MV-4-11 (cell line): Measurements from ENCODE around the gene PSMB5.

Experiments used
- DNase-seq: peaks from one replicate; lab custom pipeline; 2025; lab: John Stamatoyannopoulos, UW

The PSMB5 gene

DNA sequence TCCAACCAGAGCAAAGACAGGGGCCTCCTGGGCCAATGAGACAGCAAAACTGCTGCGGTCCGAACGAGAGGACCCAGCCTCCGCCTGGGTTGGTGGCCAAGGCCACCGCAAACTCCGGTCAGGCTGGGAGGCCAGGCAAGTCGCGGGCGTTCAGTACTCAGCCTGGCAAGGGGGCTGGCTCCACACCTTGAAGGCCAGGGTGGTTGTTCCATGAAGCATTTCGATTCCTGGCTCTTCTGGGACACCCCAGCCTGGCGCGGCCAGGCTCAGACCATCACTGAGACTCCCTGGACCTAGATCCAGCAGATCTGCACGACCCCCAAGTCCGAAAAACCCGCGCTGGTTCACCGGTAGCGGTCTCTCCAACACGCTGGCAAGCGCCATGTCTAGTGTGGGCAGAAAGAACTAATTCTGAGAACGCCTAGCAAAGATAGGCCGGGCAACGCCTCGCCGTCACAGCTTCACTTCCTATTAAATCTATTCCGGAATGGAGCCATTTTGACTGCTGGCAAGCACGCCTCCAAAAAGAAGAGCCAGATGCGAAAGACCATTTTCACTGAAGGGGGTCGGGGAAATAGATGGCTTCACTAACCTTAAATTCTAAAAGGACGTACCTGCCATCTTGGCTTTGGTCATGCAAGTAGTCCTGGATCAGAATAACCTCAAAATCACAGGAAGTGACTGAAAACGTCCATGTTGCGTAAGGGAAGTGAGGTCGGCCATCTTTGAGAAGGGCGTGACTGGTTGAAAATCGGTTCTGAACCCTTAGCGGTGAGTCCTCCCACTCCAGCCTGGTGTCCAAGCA lies at the start of gene PSMB5:
PSMB5 (minus strand) TSS at position 403 of the 805 bp plus-strand sequence; CDS start at position 384, 19 bp downstream.
- DNase-seq = no peak

DNA sequence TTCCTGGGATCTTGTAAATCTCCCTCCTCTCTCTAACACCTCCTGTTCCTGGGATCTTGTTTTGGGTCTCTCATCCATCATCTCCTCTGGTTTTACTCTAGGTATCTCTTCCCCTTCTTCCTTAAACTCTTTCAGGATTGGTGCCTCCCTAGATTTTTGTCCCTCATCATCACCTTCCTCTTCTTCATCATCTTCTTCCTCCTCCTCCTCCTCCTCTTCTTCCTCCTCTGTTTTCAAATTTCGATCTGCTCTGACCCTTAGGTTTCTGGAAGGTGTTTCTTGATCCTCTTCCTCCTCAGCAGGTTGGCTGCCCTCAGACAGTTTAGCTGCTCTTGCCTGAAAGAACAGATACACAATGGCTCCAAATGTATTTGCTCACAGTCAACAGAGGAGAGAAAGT lies 45.8 kb upstream of the PSMB5 start:
- DNase-seq = no peak

DNA sequence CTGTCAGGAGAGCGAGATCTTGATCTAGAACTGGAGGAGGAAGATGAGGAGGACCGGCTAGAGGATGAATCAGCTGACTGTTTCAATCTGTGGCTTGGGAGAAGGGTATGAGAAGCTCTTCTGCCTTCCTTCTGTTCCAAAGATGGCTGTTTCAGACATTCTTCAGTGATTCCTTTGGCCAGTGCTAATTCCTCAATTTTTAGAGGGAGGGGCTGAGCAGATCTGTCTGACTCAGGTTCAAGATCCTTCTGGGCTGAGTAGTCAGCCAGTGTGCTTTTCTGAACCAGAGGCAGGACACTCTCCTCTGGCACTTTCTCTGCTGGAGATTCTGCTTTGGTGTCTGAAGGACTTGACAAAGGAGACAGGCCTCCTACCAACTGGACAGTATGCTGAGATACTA lies 45.0 kb upstream of the PSMB5 start:
- no peak for DNase-seq

DNA sequence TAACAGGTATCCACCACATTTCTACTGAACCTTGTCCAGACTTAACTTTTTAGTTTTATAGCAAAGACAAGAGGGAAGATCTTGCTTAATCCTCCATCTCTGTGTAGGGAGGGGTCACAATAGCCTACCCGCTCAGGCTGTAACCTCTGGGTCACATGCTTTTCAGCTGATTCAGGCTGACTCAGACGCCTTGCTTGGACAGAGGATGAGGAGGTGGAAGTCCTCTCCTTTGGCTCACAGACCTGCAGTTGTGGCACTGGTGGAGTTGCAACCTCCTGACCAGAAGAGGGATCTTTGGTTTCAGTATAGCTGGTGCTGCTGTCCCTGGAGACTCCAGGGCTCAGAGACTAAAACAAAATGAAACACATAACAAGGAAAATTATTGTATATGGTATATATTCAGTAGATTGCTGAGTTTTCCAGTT lies 44.0 kb upstream of the PSMB5 start:
- no peak for DNase-seq

DNA sequence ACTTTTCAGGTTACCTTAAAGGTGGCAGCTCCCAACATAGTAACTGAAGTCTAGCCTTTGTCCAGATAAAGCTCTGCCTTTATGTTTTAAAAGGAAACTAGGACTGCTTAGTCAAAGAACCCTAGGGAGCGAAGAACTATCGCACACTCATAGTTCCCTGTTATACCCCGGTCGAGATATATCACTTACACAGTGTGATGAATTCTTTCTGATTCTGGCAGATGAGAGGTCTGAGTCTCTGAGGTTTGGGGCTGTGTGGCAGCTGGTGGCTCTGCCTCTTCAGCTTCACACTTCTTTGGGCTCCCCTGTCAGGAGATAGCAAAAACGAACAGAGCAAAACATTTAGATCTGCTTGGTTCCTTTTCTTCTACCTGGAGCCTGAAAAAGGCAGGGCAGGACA lies 43.3 kb upstream of the PSMB5 start:
- DNase-seq = no peak

DNA sequence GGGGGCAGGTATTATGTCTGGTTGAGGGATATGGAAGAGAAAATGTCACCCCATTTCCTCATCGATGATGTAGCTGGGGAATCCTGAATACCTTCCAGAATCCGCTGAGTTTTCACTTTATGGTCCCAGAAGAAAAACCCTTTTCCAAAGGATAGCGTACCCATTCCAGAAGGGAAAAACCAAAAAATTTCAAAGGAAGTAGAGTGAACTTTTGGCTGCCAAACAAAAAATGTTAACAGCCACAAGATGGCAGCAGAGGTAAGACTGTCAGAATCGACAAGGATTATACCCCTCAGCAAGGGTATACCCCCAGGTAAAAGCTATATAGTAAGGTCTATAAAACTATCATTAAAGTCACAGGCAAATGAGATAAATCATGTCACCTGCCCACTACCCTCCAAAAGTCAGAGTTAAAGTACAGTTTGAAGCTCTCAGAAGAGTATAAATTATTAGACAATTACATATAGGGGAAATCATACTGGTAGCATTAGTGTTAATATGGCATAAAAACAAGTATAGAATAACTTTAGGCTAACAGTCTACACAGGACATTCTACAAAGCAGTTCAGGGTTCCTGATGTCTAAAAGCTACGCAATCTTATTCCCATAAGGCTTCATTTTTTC lies 42.2 kb upstream of the PSMB5 start:
- no peak for DNase-seq

DNA sequence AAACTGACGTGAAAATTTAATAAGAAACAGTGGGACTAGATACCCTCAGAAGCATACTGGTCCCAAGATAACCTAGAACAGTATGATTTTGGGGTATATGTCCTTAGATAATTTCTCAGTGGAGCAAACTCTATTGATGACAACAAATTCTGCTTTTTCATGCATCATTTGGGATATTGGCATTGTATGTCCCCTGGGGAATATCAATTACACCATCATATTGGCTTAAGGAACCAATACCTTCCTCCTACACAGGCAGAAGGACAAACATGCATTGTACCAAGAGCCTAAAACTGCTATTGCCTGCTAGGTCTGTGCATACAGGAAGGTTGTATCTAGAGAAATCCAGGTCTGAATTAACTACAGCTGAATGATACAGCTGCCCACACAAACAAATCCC lies 40.2 kb upstream of the PSMB5 start:
- DNase-seq = no peak

DNA sequence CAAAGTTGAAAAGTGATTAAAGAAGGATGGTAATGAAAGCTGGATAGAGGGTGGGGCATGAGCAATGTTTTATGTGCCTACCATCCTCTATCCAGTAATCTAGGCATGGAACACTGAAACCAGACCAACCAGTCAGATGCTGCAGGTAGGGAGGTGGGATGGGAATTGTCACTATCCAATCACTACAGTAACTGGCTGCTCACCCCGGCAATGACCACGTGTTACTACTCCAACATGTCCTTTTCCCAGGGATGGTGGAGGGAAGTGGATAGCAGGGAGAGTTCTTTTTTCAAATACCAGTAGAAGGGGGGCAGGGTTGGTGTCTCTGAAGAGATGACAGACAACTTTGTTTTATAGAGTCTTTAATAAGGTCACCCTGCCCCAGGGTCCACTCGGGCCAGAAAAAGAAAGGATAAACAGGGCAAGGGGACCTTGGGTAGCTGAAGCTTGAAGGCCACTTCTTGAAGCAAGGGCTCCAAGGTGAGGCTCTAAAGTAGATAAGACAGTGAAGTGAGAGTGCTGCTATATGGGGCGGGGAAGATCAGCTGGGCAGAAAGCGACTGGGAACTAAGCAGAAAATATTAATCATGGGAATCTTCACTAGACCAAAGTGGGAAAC lies 37.3 kb upstream of the PSMB5 start:
- DNase-seq = no peak

DNA sequence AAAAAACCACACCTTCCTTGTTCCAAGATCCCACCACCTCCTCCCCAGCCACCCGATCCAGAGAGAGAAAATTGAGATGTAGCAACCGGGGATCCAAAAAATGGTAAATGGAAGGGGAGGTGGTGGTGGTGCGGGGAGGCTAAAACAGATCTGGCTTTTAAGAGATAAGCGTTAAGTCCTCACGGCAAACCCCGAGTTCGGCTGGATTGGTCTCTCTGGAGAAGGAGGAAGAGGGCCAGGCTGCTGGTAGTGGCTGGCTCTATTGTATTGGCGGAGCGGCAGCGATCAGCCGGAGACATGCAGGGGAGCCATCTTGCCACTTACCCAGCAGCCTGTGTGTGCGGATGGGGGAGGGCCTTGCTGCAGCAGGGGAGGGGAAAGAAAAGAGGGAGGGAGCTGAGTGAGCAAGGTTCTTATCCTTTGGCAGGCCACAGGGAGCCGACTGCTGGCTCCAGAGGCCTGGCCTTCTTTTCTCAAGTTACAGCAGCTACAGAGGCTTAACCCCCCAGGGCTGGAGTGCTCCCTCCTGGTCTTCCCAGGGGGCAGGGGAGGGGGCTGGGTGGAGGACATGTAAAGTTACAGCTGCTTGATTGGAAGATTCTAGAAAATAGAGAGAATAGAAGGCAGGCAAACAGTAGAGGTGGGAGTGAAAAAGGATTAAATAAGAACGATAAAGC lies 36.7 kb upstream of the PSMB5 start:
- DNase-seq = no peak

DNA sequence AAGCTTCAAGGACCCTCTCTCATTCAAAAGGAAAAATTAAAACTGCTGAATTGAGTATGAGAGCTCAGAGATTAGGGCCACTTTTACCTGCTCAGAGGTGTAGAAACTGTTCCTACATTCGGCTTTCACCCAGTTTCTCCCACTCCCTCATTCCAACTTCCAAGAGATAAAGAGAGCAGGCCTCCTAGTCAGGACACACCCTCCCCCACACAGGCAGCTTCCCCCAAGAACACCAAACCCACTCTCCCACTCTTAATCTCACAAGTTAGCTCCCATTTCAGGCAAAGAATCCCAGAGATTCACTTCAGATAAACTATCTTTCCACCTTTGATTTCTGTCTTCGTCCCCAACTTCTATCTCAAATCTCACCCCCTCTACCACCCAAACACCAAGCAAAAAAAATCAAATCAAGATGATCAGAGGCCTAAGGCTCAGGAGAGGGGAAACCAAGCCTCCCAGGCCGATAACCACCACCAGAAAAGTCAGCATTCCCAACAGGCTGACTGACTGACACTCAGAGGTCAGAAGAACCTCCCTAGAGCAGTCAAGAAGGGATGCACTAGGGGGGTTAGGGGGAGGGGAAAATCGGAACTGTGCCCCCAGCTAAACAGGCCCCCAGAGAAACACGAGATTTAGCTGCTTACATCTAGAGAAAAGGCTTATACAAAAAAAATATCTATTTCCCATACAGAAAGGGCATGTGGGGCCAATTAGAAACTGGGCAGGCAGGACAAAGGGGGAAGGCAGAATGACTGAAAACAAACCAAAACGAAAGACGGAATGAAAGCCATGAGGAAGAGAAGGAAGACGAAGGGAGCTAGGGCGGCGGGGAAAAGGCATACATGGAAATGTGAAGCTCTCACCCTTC lies 35.8 kb upstream of the PSMB5 start:
- no peak for DNase-seq

DNA sequence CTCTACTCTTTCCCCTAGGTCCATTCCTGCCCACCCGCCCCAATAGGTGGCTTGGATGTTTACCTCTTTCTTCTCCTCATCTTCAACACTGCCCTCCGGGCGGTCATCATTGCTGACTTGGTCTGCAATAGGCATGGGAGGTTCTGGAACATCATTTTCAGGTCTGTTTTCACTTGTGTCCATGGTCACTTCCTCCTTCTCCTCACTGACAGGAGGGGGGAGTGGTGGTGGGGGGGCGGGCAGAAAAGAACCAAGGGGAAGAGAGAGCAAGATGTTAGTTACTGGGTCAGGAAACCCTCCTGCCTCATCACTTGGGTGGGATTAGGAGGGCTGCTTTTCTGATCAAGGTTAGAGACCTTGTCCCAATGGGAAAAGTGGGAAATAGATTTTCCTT lies 34.7 kb upstream of the PSMB5 start:
- no peak for DNase-seq

DNA sequence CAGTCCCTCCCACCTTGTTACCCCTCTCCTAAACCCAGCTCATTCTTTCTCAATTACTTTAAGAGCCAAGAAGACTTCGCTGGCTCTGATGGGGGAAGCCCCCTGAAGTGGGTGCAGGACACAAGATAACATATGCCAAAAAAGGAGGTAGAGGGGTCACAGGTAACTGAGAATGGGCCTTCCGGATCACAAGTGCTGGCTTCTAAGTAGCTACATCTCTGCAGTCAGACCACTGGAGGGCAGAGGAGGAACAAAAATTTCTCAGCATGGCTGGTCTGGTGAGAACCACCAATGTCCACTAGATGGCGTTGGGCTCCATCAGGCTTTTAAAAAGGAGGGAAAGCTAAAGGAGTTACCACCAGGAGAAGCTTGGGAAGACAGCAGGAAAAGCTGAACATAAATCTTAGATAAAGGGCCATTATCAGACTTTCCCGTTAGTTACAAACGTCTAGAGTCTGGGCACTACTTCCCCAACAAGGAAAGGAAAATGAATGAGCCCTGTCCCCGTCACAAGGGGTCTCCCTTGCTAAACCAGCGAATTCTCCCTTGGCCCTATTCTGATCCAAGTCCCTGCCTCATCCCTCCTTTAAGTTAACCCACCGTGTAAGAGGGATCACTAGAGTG lies 34.2 kb upstream of the PSMB5 start:
- DNase-seq = no peak

DNA sequence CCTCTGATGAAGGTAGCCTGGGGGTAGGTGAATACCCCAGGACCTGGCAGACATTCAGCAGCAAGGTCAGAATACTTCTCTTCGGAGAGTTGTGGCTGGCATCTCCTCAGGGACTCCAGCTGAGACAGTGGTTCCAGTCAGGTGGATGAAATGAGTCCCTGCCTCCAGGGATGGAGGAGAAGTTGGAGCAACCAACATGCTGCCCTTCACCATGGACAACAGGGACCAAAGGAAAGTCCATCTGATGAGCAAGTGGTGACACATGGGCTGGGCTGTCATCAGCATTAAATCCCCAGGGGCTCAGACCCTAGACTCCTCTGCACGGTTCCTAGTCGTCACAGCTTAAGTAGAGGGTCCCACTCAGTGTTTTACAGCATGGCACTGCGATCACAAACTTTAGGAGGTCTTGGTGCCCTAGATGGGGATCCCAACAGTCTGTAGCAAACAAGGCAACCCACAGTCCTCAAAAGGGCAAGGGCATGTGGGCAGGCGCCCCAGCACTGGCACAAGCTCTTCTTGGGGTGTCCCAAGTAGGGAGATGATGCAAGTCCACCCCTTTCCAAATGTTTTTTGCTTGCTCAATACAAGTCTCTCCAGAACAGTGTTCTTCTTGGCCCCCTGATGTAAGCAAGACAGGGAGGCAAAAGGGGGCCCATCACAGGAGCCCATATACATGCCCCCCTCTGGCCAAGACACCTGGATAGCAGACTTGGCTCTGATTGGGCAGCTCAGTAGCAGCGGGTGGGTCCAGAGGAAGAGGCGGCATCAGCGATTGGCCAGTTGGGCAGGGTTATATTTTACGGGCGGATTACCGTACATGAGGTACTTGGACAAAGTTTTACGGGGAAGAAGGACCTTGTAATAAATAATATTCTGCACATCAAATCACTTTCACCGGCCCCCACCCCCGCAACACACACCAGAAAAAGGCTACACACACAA lies 33.4 kb upstream of the PSMB5 start:
- DNase-seq = no peak

DNA sequence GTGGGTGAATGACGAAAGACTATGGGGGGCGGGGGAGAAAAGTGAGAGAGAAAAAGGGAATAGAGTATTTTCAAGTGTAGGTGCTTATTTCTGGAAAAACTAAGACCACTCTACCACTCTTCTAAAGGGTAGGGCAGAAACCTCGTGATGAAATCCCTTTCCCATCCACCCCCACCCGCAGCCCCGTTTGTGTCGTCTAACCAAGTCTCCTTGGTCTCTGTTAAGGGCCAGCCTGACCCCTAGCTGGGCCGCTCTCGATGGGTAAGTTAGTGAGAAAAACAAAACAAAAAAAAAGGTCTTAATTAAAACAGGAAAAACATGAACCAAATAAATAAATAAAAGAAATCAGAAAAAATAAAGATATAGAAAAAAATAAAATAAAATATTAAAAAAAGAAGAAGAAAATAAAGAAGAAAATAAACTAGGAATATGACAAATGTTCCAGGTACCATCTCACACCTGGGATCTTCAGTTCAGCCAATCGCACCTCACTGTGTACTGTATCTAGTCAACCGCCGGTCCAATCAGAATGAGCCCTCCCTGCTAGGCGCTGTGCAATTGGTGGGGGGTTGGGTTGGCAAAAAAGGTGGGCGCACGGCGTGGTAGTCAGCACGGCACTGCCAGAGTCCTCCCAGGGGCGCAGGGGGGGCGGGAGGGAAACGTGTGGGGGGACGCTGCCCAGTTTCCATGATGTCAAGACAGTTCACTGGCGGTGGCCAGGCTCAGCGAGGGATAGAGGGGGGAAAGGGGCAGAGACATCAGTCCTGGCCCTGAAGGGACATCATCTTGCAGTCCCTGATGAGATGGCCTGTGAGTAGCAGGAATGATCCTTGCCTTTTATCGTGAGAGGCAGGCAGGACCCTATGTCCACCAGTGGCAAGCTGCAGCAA lies 32.4 kb upstream of the PSMB5 start:
- no peak for DNase-seq

DNA sequence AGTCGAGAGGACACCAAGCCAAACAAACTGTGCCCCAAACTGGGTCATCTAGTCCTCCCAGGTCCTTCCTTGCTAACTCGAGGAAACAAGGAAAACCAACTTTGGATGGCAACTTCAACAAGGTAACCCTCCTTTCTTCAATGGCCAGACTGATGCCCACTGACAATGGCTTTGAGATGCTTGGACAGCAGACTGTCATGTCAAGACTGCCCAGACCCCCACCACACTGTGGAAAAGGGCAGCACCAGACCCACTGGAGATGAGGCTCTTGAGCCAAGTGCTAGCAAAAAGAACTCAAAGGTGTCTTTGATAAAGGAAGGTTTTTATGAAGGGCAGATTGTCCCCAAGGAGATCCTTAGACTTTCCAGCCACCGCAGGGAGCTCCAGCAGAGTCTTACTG lies 31.7 kb upstream of the PSMB5 start:
- no peak for DNase-seq

DNA sequence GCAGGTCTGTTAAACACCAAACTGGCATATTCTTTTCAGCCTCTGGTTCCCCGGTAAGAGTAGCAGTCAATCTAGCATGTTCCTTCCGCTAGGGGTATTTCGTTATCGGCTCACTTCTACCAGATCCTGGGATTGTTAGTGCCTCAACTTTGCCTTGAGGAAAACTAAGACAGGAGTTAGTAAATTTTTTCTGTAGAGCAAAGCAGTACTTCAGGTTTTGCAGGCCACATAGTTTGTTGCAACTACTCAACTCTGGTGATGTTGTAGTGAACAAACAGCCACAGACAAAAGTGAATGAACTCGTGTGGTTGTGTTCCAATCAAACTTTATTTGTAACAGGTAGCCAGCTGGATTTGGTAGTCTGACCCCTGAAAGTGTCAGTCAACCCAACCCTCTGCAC lies 28.9 kb upstream of the PSMB5 start:
- DNase-seq = no peak

DNA sequence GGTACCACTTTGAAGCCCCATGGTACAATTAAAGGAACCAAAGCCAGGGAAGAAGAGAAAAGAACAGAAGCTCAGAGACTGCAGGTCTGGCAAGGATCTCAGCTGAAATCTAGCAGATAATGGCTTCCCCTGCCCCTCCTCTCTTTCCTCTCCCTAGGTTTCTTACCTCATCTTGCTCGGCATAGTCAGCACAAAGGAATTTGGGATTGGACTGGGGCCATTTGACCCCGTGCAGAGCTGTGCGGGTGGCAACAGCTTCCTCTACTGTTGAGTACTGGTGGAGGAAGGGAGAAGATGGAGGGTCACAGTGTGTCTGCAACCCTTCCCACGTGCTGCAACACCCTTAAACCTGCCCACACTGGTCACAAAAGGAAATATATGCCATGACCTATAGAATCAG lies 27.3 kb upstream of the PSMB5 start:
- no peak for DNase-seq

DNA sequence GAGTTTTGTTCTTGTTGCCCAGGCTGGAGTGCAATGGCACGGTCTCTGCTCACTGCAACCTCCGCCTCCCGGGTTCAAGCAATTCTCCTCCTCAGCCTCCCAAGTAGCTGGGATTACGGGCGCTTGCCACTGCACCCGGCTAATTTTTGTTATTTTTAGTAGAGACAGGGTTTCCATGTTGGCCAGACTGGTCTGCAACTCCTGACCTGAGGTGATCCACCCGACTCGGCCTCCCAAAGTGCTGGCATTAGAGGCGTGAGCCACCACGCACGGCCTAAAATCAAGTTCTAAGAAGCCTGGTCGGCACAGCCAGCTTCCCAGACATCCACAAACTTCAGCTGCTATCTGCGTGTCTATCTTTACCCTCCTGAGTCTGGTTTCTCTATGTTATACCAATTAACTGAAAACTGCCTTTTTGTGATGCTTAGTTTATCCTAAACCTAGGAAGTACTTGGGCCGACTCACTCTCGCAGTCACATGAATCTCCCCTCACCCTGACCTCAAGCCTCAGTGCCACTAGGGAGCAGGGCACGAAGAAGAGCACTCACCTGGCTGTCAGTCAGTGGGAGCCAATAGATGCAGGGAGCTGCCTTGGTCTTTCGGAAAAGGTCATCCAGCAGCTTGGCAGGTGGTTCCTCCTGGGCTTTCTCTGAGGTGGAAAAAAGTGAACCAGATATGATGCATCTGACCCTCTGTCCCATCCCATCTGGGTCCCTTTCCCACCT lies 26.0 kb upstream of the PSMB5 start:
- DNase-seq = no peak
